ENCODE data around the gene ESYT2. TPM values are rescaled to one million over a fixed set of nuclear protein-coding genes. Genes with fewer than 3 reads are reported as not detected.

Gene ESYT2
- total and polyA plus RNA-seq, 9 of the 15 experiments (the other 6 are each of a cell fraction or from before 2014, with no cell fraction given) = 5.8 to 86.9 (median 64.7) TPM

- TF ChIP-seq ZNF407 (IDR thresholded peaks at IDR 0.05; ENCODE audit: low read depth) (no peak), CREB1 (IDR thresholded peaks at IDR 0.05) (peak; percentile 91), CREB1 (CRISPR knock-in tag; IDR thresholded peaks at IDR 0.05) (peak; percentile 90), ZBTB9 (CRISPR knock-in tag; IDR thresholded peaks at IDR 0.05) (peak; percentile 46; the same call in 1 of the 2 replicates), MTA2 (IDR thresholded peaks at IDR 0.05; ENCODE audit: low read depth) (peak; percentile 61), BRF2 (IDR thresholded peaks at IDR 0.05; ENCODE audit: borderline replicate concordance, insufficient read depth, insufficient read length) (no peak), CHD1 (IDR thresholded peaks at IDR 0.05; ENCODE audit: low read length) (no peak), ZBTB2 (IDR thresholded peaks at IDR 0.05) (peak; percentile 79), SAP30 (IDR thresholded peaks at IDR 0.05; ENCODE audit: borderline replicate concordance, insufficient read depth, low read depth, low read length, poor library complexity, severe bottlenecking) (peak; percentile 98), AFF4 (CRISPR knock-in tag; IDR thresholded peaks at IDR 0.05) (peak; percentile 41; the same call in 1 of the 2 replicates)
Measured at GRCh38 chr7:158704524-158705233, 124.6 kb downstream of the ESYT2 start, which contains the start of gene NCAPG2 (continued).

Data from K562 (cell line).